ENCODE results near the gene FBXO33. TPM values are rescaled to one million over a fixed set of nuclear protein-coding genes. Genes with fewer than 3 reads are reported as not detected.

Gene FBXO33
- total and polyA plus RNA-seq, 9 donors = 5.4 to 22.2 (median 9.0) TPM

GRCh38 chr14:39433452-39433813 is 1.2 kb upstream of the FBXO33 start:
- Histone ChIP-seq H3K9me3 (no peaks in the 10 kb centered on the region), H3K27ac (peak overlapping the region in 1 of 2 donors; percentile 98), H3K4me1 (ENCODE audit: insufficient read depth) (peaks cover 3% of the 10 kb centered on the region), H3K36me3 (no peaks in the 10 kb centered on the region), H3K4me3 (peak overlapping the region; percentile 83), H3K27me3 (no peaks in the 10 kb centered on the region)
- intact Hi-C loops (cut with DNase I) = loop anchor here in 2 of 4 donors (2.0 to 5.0 kb wide), 3 partner anchors 166 to 331 kb away; partner anchors contain the start of genes SEC23A (in 1 of the 2) and TRAPPC6B (in 1 of the 2)
- WGBS, 3 donors = 3 to 16% (median 4%) methylated on average over 8 of the region's 8 CpGs
- DNase-seq = no peak
- TF ChIP-seq EP300 (IDR thresholded peaks at IDR 0.05) = no peak
- no peak for TF ChIP-seq POLR2A (IDR thresholded peaks at IDR 0.05)
- TF ChIP-seq CTCF (IDR thresholded peaks at IDR 0.05) = no peak

GRCh38 chr14:39432619-39433451 is 602 bp upstream of the FBXO33 start:
- Histone ChIP-seq H3K36me3 (no peaks in the 10 kb centered on the region), H3K27ac (peak overlapping the region; percentile 74 to 98), H3K4me3 (peak overlapping the region; percentile 83), H3K27me3 (no peaks in the 10 kb centered on the region), H3K4me1 (ENCODE audit: insufficient read depth) (peaks cover 3% of the 10 kb centered on the region), H3K9me3 (no peaks in the 10 kb centered on the region)
- 0 to 1% (median 0%) methylated on average over 38 of the region's 38 CpGs for WGBS, 3 donors
- TF ChIP-seq POLR2A (IDR thresholded peaks at IDR 0.05) = peak; percentile 60
- TF ChIP-seq CTCF (IDR thresholded peaks at IDR 0.05) = peak in 2 of 3 donors; percentile 14 to 43
- TF ChIP-seq EP300 (IDR thresholded peaks at IDR 0.05) = no peak
- intact Hi-C loops (cut with DNase I) = loop anchor here in 2 of 4 donors (2.0 to 5.0 kb wide), 3 partner anchors 166 to 330 kb away; partner anchors contain the start of genes SEC23A (in 1 of the 2) and TRAPPC6B (in 1 of the 2)
- peak; percentile 93 to 94 (median 93) for DNase-seq

GRCh38 chr14:39431416-39432178 is 636 bp downstream of the FBXO33 start:
- peak in 4 of 5 donors; percentile 31 to 66 (median 52) for DNase-seq
- no peaks in the 10 kb centered on the region for H3K9me3 ChIP-seq
- WGBS, 3 donors = 0% methylated on average over 71 to 81 of the region's 81 CpGs
- no peaks in the 10 kb centered on the region for H3K27me3 ChIP-seq
- peak; percentile 52 for TF ChIP-seq POLR2A (IDR thresholded peaks at IDR 0.05)
- TF ChIP-seq CTCF (IDR thresholded peaks at IDR 0.05) = no peak
- peaks cover 3% of the 10 kb centered on the region for H3K4me1 ChIP-seq (ENCODE audit: insufficient read depth)
- peak overlapping the region; percentile 83 for H3K4me3 ChIP-seq
- intact Hi-C loops (cut with DNase I) = loop anchor here in 2 of 4 donors (1.0 to 5.0 kb wide), 4 partner anchors 164 to 329 kb away; partner anchors contain the start of genes PNN (in 1 of the 2), SEC23A (in 1 of the 2) and TRAPPC6B (in 1 of the 2)
- peak overlapping the region; percentile 93 to 98 for H3K27ac ChIP-seq
- no peaks in the 10 kb centered on the region for H3K36me3 ChIP-seq

GRCh38 chr14:39430762-39431415 is 1.3 kb downstream of the FBXO33 start:
- TF ChIP-seq CTCF (IDR thresholded peaks at IDR 0.05) (no peak), EP300 (IDR thresholded peaks at IDR 0.05) (no peak), POLR2A (IDR thresholded peaks at IDR 0.05) (no peak)
- Histone ChIP-seq H3K27me3 (no peaks in the 10 kb centered on the region), H3K9me3 (no peaks in the 10 kb centered on the region), H3K27ac (no peak overlapping the region), H3K36me3 (no peaks in the 10 kb centered on the region), H3K4me1 (ENCODE audit: insufficient read depth) (peaks cover 3% of the 10 kb centered on the region), H3K4me3 (peak overlapping the region; percentile 83)
- intact Hi-C loops (cut with DNase I) = loop anchor here in 2 of 4 donors (1.0 to 5.0 kb wide), 3 partner anchors 164 to 259 kb away; partner anchors contain the start of genes PNN (in 1 of the 2) and TRAPPC6B (in 1 of the 2)
- no peak for DNase-seq
- 3 to 5% (median 3%) methylated on average over 19 of the region's 19 CpGs for WGBS, 3 donors

Data from ovary (tissue), 9 donors.